A549 (cell line): ENCODE measurements around the gene RPL41. TPM values are rescaled to one million over a fixed set of nuclear protein-coding genes. Genes with fewer than 3 reads are reported as not detected.

ENCODE experiments used
- ATAC-seq, 2 experiments: fragments of 200-7000 bp in 1 of 2; fragments of >200 bp in 1 of 2; cut with Nextera tagmentation in 1 of 2; cut with Tn5 transposase in 1 of 2; 3 replicates each; pipeline versions ENCODE4 v1.8.0 to v1.9.1; 2018 to 2020; ENCODE audit warnings: mild to moderate bottlenecking in 1 of 2, moderate library complexity in 1 of 2
- CTCF ChIA-PET: fragments of 300-600 bp; sonication (Branson Sonifier 250); formaldehyde crosslinking; extraction: SDS; loops from one replicate; lab custom pipeline; 2021; ENCODE audit warnings: antibody characterized with exemption, inconsistent platforms; lab: Yijun Ruan, JAX
- POLR2A ChIA-PET: fragments of 350-600 bp; formaldehyde crosslinking; extraction: SDS; loops from one replicate; lab custom pipeline; 2021; ENCODE audit warnings: antibody characterized with exemption, inconsistent platforms; lab: Yijun Ruan, JAX
- DNase-seq, 2 experiments: peaks; one replicate each; pipeline versions ENCODE4 v3.0.0 to v3.0.0-alpha.2; 2011 to 2016; ENCODE audit warnings: low read depth in 1 of 2, low spot score in 1 of 2
- FAIRE-seq: peaks from 2 replicates; lab custom pipeline; 2011; peaks lifted over from hg19 to GRCh38; lab: Jason Lieb, UNC
- H3K27ac ChIP-seq, 2 experiments: fragments of >200 bp; sonication (Bioruptor Twin); formaldehyde crosslinking; 3 replicates each; pipeline ENCODE4 v1.5.1; 2016 to 2017
- H3K4me1 ChIP-seq: fragments of >200 bp; sonication (Bioruptor Twin); formaldehyde crosslinking; 3 replicates; pipeline ENCODE4 v1.6.1; 2016
- H3K4me2 ChIP-seq: fragments of >200 bp; sonication (Bioruptor Twin); formaldehyde crosslinking; 3 replicates; pipeline ENCODE4 v1.6.1; 2016
- H3K4me3 ChIP-seq: fragments of >200 bp; sonication (Bioruptor Twin); formaldehyde crosslinking; 3 replicates; pipeline ENCODE4 v1.5.1; 2016
- H3K9me3 ChIP-seq: fragments of >200 bp; sonication (Bioruptor Twin); formaldehyde crosslinking; 3 replicates; pipeline ENCODE4 v1.6.1; 2016
- BHLHE40 ChIP-seq: IDR thresholded peaks from 2 replicates; pipeline ENCODE4 v1.6.1; 2012; ENCODE audit warnings: low read depth, low read length, inconsistent platforms
- CEBPB ChIP-seq, 2 experiments: fragments of >200 bp in 1 of 2; sonication (Bioruptor Twin) in 1 of 2; formaldehyde crosslinking in 1 of 2; IDR thresholded peaks; 2 replicates each; pipeline ENCODE4 v1.6.1; 2012 to 2016
- CHD2 ChIP-seq: fragments of 150-350 bp; IDR thresholded peaks from 2 replicates; pipeline ENCODE4 v1.6.1; 2014; ENCODE audit warnings: low read length; ENCODE audit not compliant: partially characterized antibody
- EHF ChIP-seq: fragments of 250-450 bp; sonication (Bioruptor Pico); IDR thresholded peaks from 2 replicates; pipeline ENCODE4 v1.5.0; 2020; ENCODE audit warnings: mild to moderate bottlenecking
- EHMT2 ChIP-seq: fragments of 200-600 bp; sonication (generic); IDR thresholded peaks from 2 replicates; pipeline ENCODE4 v1.6.1; 2016; ENCODE audit warnings: antibody characterized with exemption, low read depth, mild to moderate bottlenecking, moderate library complexity
- FOXS1 ChIP-seq: fragments of 250-450 bp; sonication (Bioruptor Pico); IDR thresholded peaks from 2 replicates; pipeline ENCODE4 v1.5.0; 2020; ENCODE audit warnings: mild to moderate bottlenecking, moderate library complexity
- GATA3 ChIP-seq: IDR thresholded peaks from 2 replicates; pipeline ENCODE4 v1.6.1; 2012; ENCODE audit warnings: borderline replicate concordance
- HEYL ChIP-seq: fragments of 250-450 bp; sonication (Bioruptor Pico); IDR thresholded peaks from 2 replicates; pipeline ENCODE4 v1.8.0; 2021; ENCODE audit warnings: mild to moderate bottlenecking, moderate library complexity
- HOXB5 ChIP-seq: fragments of 250-450 bp; sonication (Bioruptor Pico); IDR thresholded peaks from 2 replicates; pipeline ENCODE4 v1.5.0; 2020; ENCODE audit warnings: mild to moderate bottlenecking, moderate library complexity
- JUN ChIP-seq, 2 experiments: fragments of >200 bp; sonication (Bioruptor Twin); formaldehyde crosslinking; IDR thresholded peaks; 2 replicates in 1 of 2; 3 replicates in 1 of 2; pipeline ENCODE4 v1.6.1; 2016 to 2017
- KDM1A ChIP-seq: fragments of 200-600 bp; sonication (generic); IDR thresholded peaks from 2 replicates; pipeline ENCODE4 v1.6.1; 2016; ENCODE audit warnings: low read depth, mild to moderate bottlenecking
- KDM5A ChIP-seq: fragments of 200-600 bp; sonication (generic); IDR thresholded peaks from 2 replicates; pipeline ENCODE4 v1.6.1; 2016; ENCODE audit warnings: antibody characterized with exemption, mild to moderate bottlenecking
- MAFK ChIP-seq: fragments of 450-650 bp; IDR thresholded peaks from 2 replicates; pipeline ENCODE4 v1.6.1; 2014; ENCODE audit not compliant: partially characterized antibody
- MAZ ChIP-seq: fragments of 150-350 bp; IDR thresholded peaks from 2 replicates; pipeline ENCODE4 v1.6.1; 2014; ENCODE audit warnings: antibody characterized with exemption, low read depth, low read length, borderline replicate concordance
- NFE2L2 ChIP-seq: fragments of 150-350 bp; conservative IDR thresholded peaks from 2 replicates; pipeline ENCODE4 v1.6.1; 2014; ENCODE audit warnings: low read length
- NPAS2 ChIP-seq: fragments of 250-450 bp; sonication (Bioruptor Pico); IDR thresholded peaks from 2 replicates; pipeline ENCODE4 v1.8.0; 2022; ENCODE audit warnings: mild to moderate bottlenecking, moderate library complexity, borderline replicate concordance
- NR3C1 ChIP-seq: fragments of >200 bp; sonication (Bioruptor Twin); formaldehyde crosslinking; IDR thresholded peaks from 3 replicates; pipeline ENCODE4 v1.6.1; 2017
- PHF8 ChIP-seq: fragments of 200-600 bp; sonication (generic); IDR thresholded peaks from 2 replicates; pipeline ENCODE4 v1.6.1; 2016; ENCODE audit warnings: low read depth, mild to moderate bottlenecking, antibody characterized with exemption, moderate library complexity, borderline replicate concordance
- POLR2AphosphoS2 ChIP-seq: conservative IDR thresholded peaks from 2 replicates; pipeline ENCODE4 v1.6.1; 2012; ENCODE audit warnings: low read length, improper control_type of control experiment, inconsistent platforms
- RAD21 ChIP-seq, 2 experiments: fragments of >200 bp in 1 of 2; sonication (Bioruptor Twin) in 1 of 2; formaldehyde crosslinking in 1 of 2; IDR thresholded peaks in 1 of 2; conservative IDR thresholded peaks in 1 of 2; 2 replicates in 1 of 2; 3 replicates in 1 of 2; pipeline ENCODE4 v1.6.1; 2012 to 2018; ENCODE audit warnings: inconsistent platforms in 1 of 2
- RARB ChIP-seq: fragments of 250-450 bp; sonication (Bioruptor Pico); IDR thresholded peaks from 2 replicates; pipeline ENCODE4 v1.8.0; 2021; ENCODE audit warnings: mild to moderate bottlenecking, moderate library complexity
- RFX5 ChIP-seq: fragments of 450-650 bp; IDR thresholded peaks from 2 replicates; pipeline ENCODE4 v1.7.1; 2014; ENCODE audit warnings: antibody characterized with exemption, mild to moderate bottlenecking, moderate library complexity
- RNF2 ChIP-seq: fragments of 200-600 bp; sonication (generic); IDR thresholded peaks from 2 replicates; pipeline ENCODE4 v1.6.1; 2016; ENCODE audit warnings: low read depth, mild to moderate bottlenecking, antibody characterized with exemption, moderate library complexity, borderline replicate concordance
- SREBF2 ChIP-seq: fragments of 450-650 bp; IDR thresholded peaks from 2 replicates; pipeline ENCODE4 v1.6.1; 2014; ENCODE audit warnings: mild to moderate bottlenecking, moderate library complexity
- WGBS: methylation state at CpG from one replicate; pipeline ENCODE4 v1.1.6; 2017; ENCODE audit errors: missing lambda C conversion rate; 5-methylcytosine and 5-hydroxymethylcytosine counted together
- polyA plus RNA-seq, 4 experiments: library from polyadenylated mRNA; depleted of rRNA in 3 of 4; stranded (reverse); fragments of >200 nt; fragmentation: RNase III in 1 of 4; extraction: RNeasy Plus Mini Kit Qiagen cat#74134 plus additional on column Dnase treatment in 1 of 4; gene quantifications; 2 replicates in 3 of 4; 3 replicates in 1 of 4; pipeline ENCODE4 v1.2.3, GENCODE V29; 2011 to 2017
- TF ChIP-seq, protein P1 (sequence below): IDR thresholded peaks from 2 replicates; pipeline ENCODE4 v1.6.1; 2012
- TF ChIP-seq, protein P2 (sequence below): fragments of 150-350 bp; IDR thresholded peaks from 2 replicates; pipeline ENCODE4 v1.6.1; 2014; ENCODE audit warnings: low read depth, mild to moderate bottlenecking, low read length
- TF ChIP-seq, protein P3 (sequence below): fragments of >200 bp; sonication (Bioruptor Twin); formaldehyde crosslinking; IDR thresholded peaks from 2 replicates; pipeline ENCODE4 v1.6.1; 2016
- TF ChIP-seq, protein P4 (sequence below): IDR thresholded peaks from 2 replicates; pipeline ENCODE4 v1.6.1; 2012

Gene RPL41
- polyA plus RNA-seq, 2 of the 4 experiments (the other 2 are of a cell fraction) = 8,804 to 9,351 TPM

DNA sequence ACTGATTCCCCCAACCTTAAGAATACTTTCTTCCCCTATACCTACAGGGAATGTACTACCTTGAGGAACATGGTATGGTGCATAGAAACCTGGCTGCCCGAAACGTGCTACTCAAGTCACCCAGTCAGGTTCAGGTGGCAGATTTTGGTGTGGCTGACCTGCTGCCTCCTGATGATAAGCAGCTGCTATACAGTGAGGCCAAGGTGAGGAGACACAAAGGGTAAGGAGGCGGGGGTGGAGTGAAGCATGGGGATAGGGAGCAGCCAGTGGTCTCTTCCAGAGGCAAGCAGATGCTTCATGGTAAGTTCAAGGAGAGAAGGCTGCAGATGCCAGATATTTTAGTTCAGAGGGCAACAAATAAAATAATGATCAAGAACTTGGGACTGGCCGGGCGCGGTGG, 18.7 kb upstream of the RPL41 start:
- TF ChIP-seq KDM5A (no peak), FOXS1 (CRISPR knock-in tag) (no peak), NR3C1 (no peak), EHMT2 (no peak), MAZ (no peak), CEBPB (IDR thresholded peaks at IDR 0.05) (no peak), KDM1A (no peak), JUN (IDR thresholded peaks at IDR 0.05) (no peak), RARB (CRISPR knock-in tag) (no peak), NFE2L2 (no peak)
- TF ChIP-seq, protein P1, sequence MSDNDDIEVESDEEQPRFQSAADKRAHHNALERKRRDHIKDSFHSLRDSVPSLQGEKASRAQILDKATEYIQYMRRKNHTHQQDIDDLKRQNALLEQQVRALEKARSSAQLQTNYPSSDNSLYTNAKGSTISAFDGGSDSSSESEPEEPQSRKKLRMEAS = no peak
- TF ChIP-seq, protein P2, sequence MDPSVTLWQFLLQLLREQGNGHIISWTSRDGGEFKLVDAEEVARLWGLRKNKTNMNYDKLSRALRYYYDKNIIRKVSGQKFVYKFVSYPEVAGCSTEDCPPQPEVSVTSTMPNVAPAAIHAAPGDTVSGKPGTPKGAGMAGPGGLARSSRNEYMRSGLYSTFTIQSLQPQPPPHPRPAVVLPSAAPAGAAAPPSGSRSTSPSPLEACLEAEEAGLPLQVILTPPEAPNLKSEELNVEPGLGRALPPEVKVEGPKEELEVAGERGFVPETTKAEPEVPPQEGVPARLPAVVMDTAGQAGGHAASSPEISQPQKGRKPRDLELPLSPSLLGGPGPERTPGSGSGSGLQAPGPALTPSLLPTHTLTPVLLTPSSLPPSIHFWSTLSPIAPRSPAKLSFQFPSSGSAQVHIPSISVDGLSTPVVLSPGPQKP = no peak
- TF ChIP-seq, protein P3, sequence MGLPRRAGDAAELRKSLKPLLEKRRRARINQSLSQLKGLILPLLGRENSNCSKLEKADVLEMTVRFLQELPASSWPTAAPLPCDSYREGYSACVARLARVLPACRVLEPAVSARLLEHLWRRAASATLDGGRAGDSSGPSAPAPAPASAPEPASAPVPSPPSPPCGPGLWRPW = no peak
- DNase-seq = no peak

DNA sequence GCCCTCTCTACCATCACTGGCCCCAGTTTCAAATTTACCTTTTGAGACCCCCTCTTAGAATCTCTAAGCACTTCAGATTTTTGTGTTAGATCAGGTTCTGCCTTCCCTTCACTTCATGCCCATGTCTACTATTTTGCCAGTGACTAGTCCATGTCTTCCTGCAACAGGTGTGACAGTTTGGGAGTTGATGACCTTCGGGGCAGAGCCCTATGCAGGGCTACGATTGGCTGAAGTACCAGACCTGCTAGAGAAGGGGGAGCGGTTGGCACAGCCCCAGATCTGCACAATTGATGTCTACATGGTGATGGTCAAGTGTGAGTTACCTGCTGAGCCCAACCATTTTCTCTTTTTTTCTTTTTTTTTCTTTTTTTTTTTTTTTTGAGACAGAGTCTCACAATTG, 17.8 kb upstream of the RPL41 start:
- ATAC-seq = no peak
- no peak overlapping the region for H3K4me2 ChIP-seq
- no peak for FAIRE-seq
- ChIA-PET POLR2A (no interaction called here), CTCF (interaction anchor here (0.6 to 1.3 kb wide), 4 partner anchors 16 to 142 kb away, joined by 3 to 9 read pairs (median 3); partner anchors contain the start of gene ERBB3)
- TF ChIP-seq KDM5A (no peak), HEYL (CRISPR knock-in tag) (no peak), RAD21 (conservative IDR thresholded peaks at IDR 0.05 in 1 of 2, IDR thresholded peaks at IDR 0.05 in 1 of 2) (no peak), HOXB5 (CRISPR knock-in tag) (no peak), KDM1A (no peak), FOXS1 (CRISPR knock-in tag) (no peak), SREBF2 (no peak), POLR2AphosphoS2 (no peak), RFX5 (no peak), EHMT2 (no peak), BHLHE40 (no peak), EHF (CRISPR knock-in tag) (no peak), CHD2 (no peak), GATA3 (no peak), PHF8 (no peak), RNF2 (no peak), MAFK (no peak), NPAS2 (CRISPR knock-in tag) (no peak)
- TF ChIP-seq, protein P4, sequence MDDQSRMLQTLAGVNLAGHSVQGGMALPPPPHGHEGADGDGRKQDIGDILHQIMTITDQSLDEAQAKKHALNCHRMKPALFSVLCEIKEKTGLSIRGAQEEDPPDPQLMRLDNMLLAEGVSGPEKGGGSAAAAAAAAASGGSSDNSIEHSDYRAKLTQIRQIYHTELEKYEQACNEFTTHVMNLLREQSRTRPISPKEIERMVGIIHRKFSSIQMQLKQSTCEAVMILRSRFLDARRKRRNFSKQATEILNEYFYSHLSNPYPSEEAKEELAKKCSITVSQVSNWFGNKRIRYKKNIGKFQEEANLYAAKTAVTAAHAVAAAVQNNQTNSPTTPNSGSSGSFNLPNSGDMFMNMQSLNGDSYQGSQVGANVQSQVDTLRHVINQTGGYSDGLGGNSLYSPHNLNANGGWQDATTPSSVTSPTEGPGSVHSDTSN = no peak
- TF ChIP-seq, protein P1 = no peak
- 58% methylated on average over 3 of the region's 3 CpGs for WGBS
- no peaks in the 10 kb centered on the region for H3K9me3 ChIP-seq
- H3K4me3 ChIP-seq = no peak overlapping the region
- no peak for DNase-seq
- peaks cover 7% of the 10 kb centered on the region for H3K4me1 ChIP-seq
- H3K27ac ChIP-seq = no peak overlapping the region

More for the DNA sequence above, 18.7 kb upstream of the RPL41 start:
- POLR2A ChIA-PET = interaction anchor here (0.6 kb wide), 1 partner anchor 43 kb away, joined by 7 read pairs; no protein-coding TSS in a partner anchor
- Histone ChIP-seq H3K9me3 (no peaks in the 10 kb centered on the region; the same call in 2 of the 3 replicates), H3K4me1 (no peaks in the 10 kb centered on the region), H3K4me3 (no peak overlapping the region), H3K27ac (no peak overlapping the region), H3K4me2 (no peak overlapping the region)
- WGBS = 84% methylated on average over 6 of the region's 6 CpGs
- CTCF ChIA-PET = no interaction called here
- ATAC-seq (no peak), FAIRE-seq (no peak)
